Breast epithelium (tissue), 3 donors: ENCODE data around the gene CDH4.

ENCODE experiments used
- POLR2A ChIP-seq: fragments of 450-650 bp; IDR thresholded peaks from one replicate; pipeline ENCODE4 v1.6.1; 2016; ENCODE audit warnings: antibody characterized with exemption, mild to moderate bottlenecking, moderate library complexity
- POLR2AphosphoS5 ChIP-seq, 3 donors: sonication (generic); formaldehyde crosslinking; IDR thresholded peaks; one replicate each; pipeline ENCODE4 v1.6.1; 2017; ENCODE audit warnings: antibody characterized with exemption in 3 of 3
- TF ChIP-seq, protein P1 (sequence below), 3 donors: fragments of 450-650 bp; IDR thresholded peaks; one replicate each; pipeline ENCODE4 v1.5.1; 2016 to 2017; ENCODE audit warnings: antibody characterized with exemption in 3 of 3, mild to moderate bottlenecking in 3 of 3, moderate library complexity in 3 of 3

DNA sequence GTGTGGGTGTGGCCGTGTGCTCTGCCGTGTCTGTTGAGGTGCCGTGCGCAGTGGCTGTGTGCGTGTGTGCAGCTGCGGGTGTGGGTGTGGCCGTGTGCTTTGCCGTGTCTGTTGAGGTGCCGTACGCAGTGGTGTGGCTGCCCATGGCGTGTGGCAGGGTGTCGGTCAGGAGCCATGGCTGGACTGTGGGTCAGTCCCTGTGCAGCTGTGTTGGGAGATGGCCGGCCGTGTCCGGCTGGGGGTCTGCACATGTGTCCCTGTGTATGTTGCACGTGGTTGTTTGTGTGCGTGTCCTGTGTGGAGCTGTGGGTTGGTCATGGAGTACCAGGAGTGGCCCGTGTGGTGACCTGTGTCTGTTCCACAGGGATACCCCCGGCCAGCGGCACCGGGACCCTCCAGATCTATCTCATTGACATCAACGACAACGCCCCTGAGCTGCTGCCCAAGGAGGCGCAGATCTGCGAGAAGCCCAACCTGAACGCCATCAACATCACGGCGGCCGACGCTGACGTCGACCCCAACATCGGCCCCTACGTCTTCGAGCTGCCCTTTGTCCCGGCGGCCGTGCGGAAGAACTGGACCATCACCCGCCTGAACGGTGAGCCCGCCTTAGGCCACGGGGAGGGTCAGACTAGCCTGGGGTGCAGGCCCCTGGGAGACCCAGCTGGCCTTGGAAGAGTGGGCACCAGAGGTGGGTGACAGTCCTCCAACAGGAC is 675.9 kb downstream of the CDH4 start:
- TF ChIP-seq POLR2A: no peak
- TF ChIP-seq, protein P1, sequence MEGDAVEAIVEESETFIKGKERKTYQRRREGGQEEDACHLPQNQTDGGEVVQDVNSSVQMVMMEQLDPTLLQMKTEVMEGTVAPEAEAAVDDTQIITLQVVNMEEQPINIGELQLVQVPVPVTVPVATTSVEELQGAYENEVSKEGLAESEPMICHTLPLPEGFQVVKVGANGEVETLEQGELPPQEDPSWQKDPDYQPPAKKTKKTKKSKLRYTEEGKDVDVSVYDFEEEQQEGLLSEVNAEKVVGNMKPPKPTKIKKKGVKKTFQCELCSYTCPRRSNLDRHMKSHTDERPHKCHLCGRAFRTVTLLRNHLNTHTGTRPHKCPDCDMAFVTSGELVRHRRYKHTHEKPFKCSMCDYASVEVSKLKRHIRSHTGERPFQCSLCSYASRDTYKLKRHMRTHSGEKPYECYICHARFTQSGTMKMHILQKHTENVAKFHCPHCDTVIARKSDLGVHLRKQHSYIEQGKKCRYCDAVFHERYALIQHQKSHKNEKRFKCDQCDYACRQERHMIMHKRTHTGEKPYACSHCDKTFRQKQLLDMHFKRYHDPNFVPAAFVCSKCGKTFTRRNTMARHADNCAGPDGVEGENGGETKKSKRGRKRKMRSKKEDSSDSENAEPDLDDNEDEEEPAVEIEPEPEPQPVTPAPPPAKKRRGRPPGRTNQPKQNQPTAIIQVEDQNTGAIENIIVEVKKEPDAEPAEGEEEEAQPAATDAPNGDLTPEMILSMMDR (IDR thresholded peaks at IDR 0.05): no peak
- no peak for TF ChIP-seq POLR2AphosphoS5 (IDR thresholded peaks at IDR 0.05)
